ENCODE results near the gene ANKRD33. TPM values are rescaled to one million over a fixed set of nuclear protein-coding genes. Genes with fewer than 3 reads are reported as not detected.

The ANKRD33 gene
- polyA plus RNA-seq, 4 donors: 0.22 to 0.53 (median 0.36) TPM; not detected in 1

GRCh38 chr12:51855586-51856428 lies 32.1 kb upstream of the ANKRD33 start:
- no peak for DNase-seq (ENCODE audit: low read depth in 4 of 4, low spot score in 3 of 4)

- no peak for DNase-seq (ENCODE audit: low read depth in 4 of 4, low spot score in 3 of 4)
Measured at GRCh38 chr12:51860986-51861385, 26.9 kb upstream of the ANKRD33 start.

- DNase-seq (ENCODE audit: low read depth in 4 of 4, low spot score in 3 of 4): no peak
Measured at GRCh38 chr12:51862947-51863346, 25.0 kb upstream of the ANKRD33 start.

- no peak for DNase-seq (ENCODE audit: low read depth in 4 of 4, low spot score in 3 of 4)
Measured at GRCh38 chr12:51863363-51863932, 24.5 kb upstream of the ANKRD33 start.

GRCh38 chr12:51863933-51864832 lies 23.7 kb upstream of the ANKRD33 start:
- DNase-seq (ENCODE audit: low read depth in 4 of 4, low spot score in 3 of 4): peak in 1 of 4 donors; percentile 79

- DNase-seq (ENCODE audit: low read depth in 4 of 4, low spot score in 3 of 4): no peak
Measured at GRCh38 chr12:51864833-51865670, 22.9 kb upstream of the ANKRD33 start.

GRCh38 chr12:51865757-51866270 lies 22.1 kb upstream of the ANKRD33 start:
- DNase-seq (ENCODE audit: low read depth in 4 of 4, low spot score in 3 of 4): no peak

- no peak for DNase-seq (ENCODE audit: low read depth in 4 of 4, low spot score in 3 of 4)
Measured at GRCh38 chr12:51866324-51866723, 21.6 kb upstream of the ANKRD33 start.

GRCh38 chr12:51866762-51867161 lies 21.1 kb upstream of the ANKRD33 start:
- DNase-seq (ENCODE audit: low read depth in 4 of 4, low spot score in 3 of 4): no peak

GRCh38 chr12:51867371-51867770 lies 20.5 kb upstream of the ANKRD33 start:
- DNase-seq (ENCODE audit: low read depth in 4 of 4, low spot score in 3 of 4): no peak

- DNase-seq (ENCODE audit: low read depth in 4 of 4, low spot score in 3 of 4): no peak
Measured at GRCh38 chr12:51867796-51868428, 20.0 kb upstream of the ANKRD33 start.

GRCh38 chr12:51868821-51869495 lies 18.9 kb upstream of the ANKRD33 start:
- no peak for DNase-seq (ENCODE audit: low read depth in 4 of 4, low spot score in 3 of 4)

GRCh38 chr12:51869496-51869865 lies 18.4 kb upstream of the ANKRD33 start:
- no peak for DNase-seq (ENCODE audit: low read depth in 4 of 4, low spot score in 3 of 4)

- no peak for DNase-seq (ENCODE audit: low read depth in 4 of 4, low spot score in 3 of 4)
Measured at GRCh38 chr12:51869931-51870330, 18.0 kb upstream of the ANKRD33 start.

GRCh38 chr12:51870504-51870903 lies 17.4 kb upstream of the ANKRD33 start:
- no peak for DNase-seq (ENCODE audit: low read depth in 4 of 4, low spot score in 3 of 4)

GRCh38 chr12:51871126-51871525 lies 16.8 kb upstream of the ANKRD33 start:
- no peak for DNase-seq (ENCODE audit: low read depth in 4 of 4, low spot score in 3 of 4)

GRCh38 chr12:51871918-51872688 lies 15.8 kb upstream of the ANKRD33 start:
- DNase-seq (ENCODE audit: low read depth in 4 of 4, low spot score in 3 of 4): no peak

GRCh38 chr12:51872689-51872981 lies 15.3 kb upstream of the ANKRD33 start:
- no peak for DNase-seq (ENCODE audit: low read depth in 4 of 4, low spot score in 3 of 4)
